Measurements from ENCODE around the gene MFAP2. TPM values are rescaled to one million over a fixed set of nuclear protein-coding genes. Genes with fewer than 3 reads are reported as not detected.
"Not testable (repeated sequence)": the region's sequence is repeated elsewhere in the genome, so short reads cannot be mapped to it uniquely, and the experiment has no call there.

Gene MFAP2
- total and polyA plus RNA-seq, 4 donors: 21.3 to 65.3 (median 41.8) TPM

- H3K27ac ChIP-seq (ENCODE audit: low read depth in 1 of 2, low read length in 2 of 2); H3K27me3 ChIP-seq (ENCODE audit: control insufficient read depth in 1 of 2, insufficient read depth in 2 of 2, low read length in 1 of 2); H3K36me3 ChIP-seq (ENCODE audit: control insufficient read depth in 1 of 2, insufficient read depth in 2 of 2, low read length in 1 of 2); ATAC-seq (ENCODE audit: low FRiP score); DNase-seq; H3K4me3 ChIP-seq (ENCODE audit: low read length in 2 of 2); H3K9me3 ChIP-seq (ENCODE audit: control insufficient read depth, low read length); intact Hi-C loops (cut with DNase I); H3K4me1 ChIP-seq (ENCODE audit: control insufficient read depth in 1 of 2, insufficient read depth in 2 of 2, low read length in 2 of 2): not testable (repeated sequence)
- 95% methylated on average over 32 of the region's 32 CpGs for WGBS, 2 donors
Measured at GRCh38 chr1:16939386-16940180, 40.8 kb downstream of the MFAP2 start.

- Histone ChIP-seq H3K27ac (ENCODE audit: low read depth in 1 of 2, low read length in 2 of 2) (no peak overlapping the region), H3K4me3 (ENCODE audit: low read length in 2 of 2) (no peak overlapping the region), H3K27me3 (ENCODE audit: control insufficient read depth in 1 of 2, insufficient read depth in 2 of 2, low read length in 1 of 2) (no peaks in the 10 kb centered on the region), H3K9me3 (ENCODE audit: control insufficient read depth, low read length) (no peaks in the 10 kb centered on the region), H3K4me1 (ENCODE audit: control insufficient read depth in 1 of 2, insufficient read depth in 2 of 2, low read length in 2 of 2) (no peaks in the 10 kb centered on the region), H3K36me3 (ENCODE audit: control insufficient read depth in 1 of 2, insufficient read depth in 2 of 2, low read length in 1 of 2) (no peaks in the 10 kb centered on the region)
- DNase-seq (no peak), ATAC-seq (ENCODE audit: low FRiP score) (no peak)
- intact Hi-C loops (cut with DNase I): no loop called here
- WGBS, 2 donors: 48 to 65% methylated on average over 51 of the region's 51 CpGs
Measured at GRCh38 chr1:16938351-16939321, 41.8 kb downstream of the MFAP2 start.

- H3K36me3 ChIP-seq (ENCODE audit: control insufficient read depth in 1 of 2, insufficient read depth in 2 of 2, low read length in 1 of 2); H3K4me1 ChIP-seq (ENCODE audit: control insufficient read depth in 1 of 2, insufficient read depth in 2 of 2, low read length in 2 of 2); ATAC-seq (ENCODE audit: low FRiP score); DNase-seq; intact Hi-C loops (cut with DNase I); H3K27ac ChIP-seq (ENCODE audit: low read depth in 1 of 2, low read length in 2 of 2); H3K4me3 ChIP-seq (ENCODE audit: low read length in 2 of 2); H3K27me3 ChIP-seq (ENCODE audit: control insufficient read depth in 1 of 2, insufficient read depth in 2 of 2, low read length in 1 of 2); H3K9me3 ChIP-seq (ENCODE audit: control insufficient read depth, low read length): not testable (repeated sequence)
- WGBS, 2 donors: 80 to 87% methylated on average over 16 of the region's 16 CpGs
Measured at GRCh38 chr1:16936580-16936979, 43.8 kb downstream of the MFAP2 start.

GRCh38 chr1:16933945-16934344 is 46.5 kb downstream of the MFAP2 start:
- intact Hi-C loops (cut with DNase I); H3K36me3 ChIP-seq (ENCODE audit: control insufficient read depth in 1 of 2, insufficient read depth in 2 of 2, low read length in 1 of 2); H3K27me3 ChIP-seq (ENCODE audit: control insufficient read depth in 1 of 2, insufficient read depth in 2 of 2, low read length in 1 of 2); H3K4me1 ChIP-seq (ENCODE audit: control insufficient read depth in 1 of 2, insufficient read depth in 2 of 2, low read length in 2 of 2); H3K27ac ChIP-seq (ENCODE audit: low read depth in 1 of 2, low read length in 2 of 2); H3K9me3 ChIP-seq (ENCODE audit: control insufficient read depth, low read length); DNase-seq; H3K4me3 ChIP-seq (ENCODE audit: low read length in 2 of 2); ATAC-seq (ENCODE audit: low FRiP score): not testable (repeated sequence)

GRCh38 chr1:16931206-16931934 is 49.0 kb downstream of the MFAP2 start:
- 85 to 89% methylated on average over 18 of the region's 18 CpGs for WGBS, 2 donors
- H3K4me3 ChIP-seq (ENCODE audit: low read length in 2 of 2); H3K27me3 ChIP-seq (ENCODE audit: control insufficient read depth in 1 of 2, insufficient read depth in 2 of 2, low read length in 1 of 2); ATAC-seq (ENCODE audit: low FRiP score); H3K36me3 ChIP-seq (ENCODE audit: control insufficient read depth in 1 of 2, insufficient read depth in 2 of 2, low read length in 1 of 2); intact Hi-C loops (cut with DNase I); H3K9me3 ChIP-seq (ENCODE audit: control insufficient read depth, low read length); H3K27ac ChIP-seq (ENCODE audit: low read depth in 1 of 2, low read length in 2 of 2); DNase-seq; H3K4me1 ChIP-seq (ENCODE audit: control insufficient read depth in 1 of 2, insufficient read depth in 2 of 2, low read length in 2 of 2): not testable (repeated sequence)

GRCh38 chr1:16929146-16930041 is 51.0 kb downstream of the MFAP2 start:
- not testable (repeated sequence) for H3K36me3 ChIP-seq (ENCODE audit: control insufficient read depth in 1 of 2, insufficient read depth in 2 of 2, low read length in 1 of 2); H3K27ac ChIP-seq (ENCODE audit: low read depth in 1 of 2, low read length in 2 of 2); H3K4me1 ChIP-seq (ENCODE audit: control insufficient read depth in 1 of 2, insufficient read depth in 2 of 2, low read length in 2 of 2); H3K27me3 ChIP-seq (ENCODE audit: control insufficient read depth in 1 of 2, insufficient read depth in 2 of 2, low read length in 1 of 2); H3K4me3 ChIP-seq (ENCODE audit: low read length in 2 of 2); ATAC-seq (ENCODE audit: low FRiP score); H3K9me3 ChIP-seq (ENCODE audit: control insufficient read depth, low read length)
- 89 to 90% methylated on average over 24 of the region's 24 CpGs for WGBS, 2 donors
- intact Hi-C loops (cut with DNase I): loop anchor here in 1 of 2 donors (10.0 kb wide), 1 partner anchor 315 kb away; the partner anchor contains the start of gene NBPF1
- DNase-seq: peak in 1 of 2 donors; percentile 39

- Histone ChIP-seq H3K27me3 (ENCODE audit: control insufficient read depth in 1 of 2, insufficient read depth in 2 of 2, low read length in 1 of 2) (no peaks in the 10 kb centered on the region), H3K36me3 (ENCODE audit: control insufficient read depth in 1 of 2, insufficient read depth in 2 of 2, low read length in 1 of 2) (peaks cover 0 to 2% of the 10 kb centered on the region in 2 donors), H3K27ac (ENCODE audit: low read depth in 1 of 2, low read length in 2 of 2) (no peak overlapping the region), H3K4me3 (ENCODE audit: low read length in 2 of 2) (no peak overlapping the region), H3K9me3 (ENCODE audit: control insufficient read depth, low read length) (no peaks in the 10 kb centered on the region), H3K4me1 (ENCODE audit: control insufficient read depth in 1 of 2, insufficient read depth in 2 of 2, low read length in 2 of 2) (no peaks in the 10 kb centered on the region)
- DNase-seq: no peak
- no peak for ATAC-seq (ENCODE audit: low FRiP score)
- intact Hi-C loops (cut with DNase I): loop anchor here in 1 of 2 donors (10.0 kb wide), 1 partner anchor 313 kb away; the partner anchor contains the start of gene NBPF1
- 84 to 87% methylated on average over 13 of the region's 13 CpGs for WGBS, 2 donors
Measured at GRCh38 chr1:16927711-16928485, 52.5 kb downstream of the MFAP2 start.
